Measurements from ENCODE around the gene GLB1L.

GRCh38 chr2:219246559-219246958 lies 1.3 kb upstream of the GLB1L start:
- TF ChIP-seq, protein P1, sequence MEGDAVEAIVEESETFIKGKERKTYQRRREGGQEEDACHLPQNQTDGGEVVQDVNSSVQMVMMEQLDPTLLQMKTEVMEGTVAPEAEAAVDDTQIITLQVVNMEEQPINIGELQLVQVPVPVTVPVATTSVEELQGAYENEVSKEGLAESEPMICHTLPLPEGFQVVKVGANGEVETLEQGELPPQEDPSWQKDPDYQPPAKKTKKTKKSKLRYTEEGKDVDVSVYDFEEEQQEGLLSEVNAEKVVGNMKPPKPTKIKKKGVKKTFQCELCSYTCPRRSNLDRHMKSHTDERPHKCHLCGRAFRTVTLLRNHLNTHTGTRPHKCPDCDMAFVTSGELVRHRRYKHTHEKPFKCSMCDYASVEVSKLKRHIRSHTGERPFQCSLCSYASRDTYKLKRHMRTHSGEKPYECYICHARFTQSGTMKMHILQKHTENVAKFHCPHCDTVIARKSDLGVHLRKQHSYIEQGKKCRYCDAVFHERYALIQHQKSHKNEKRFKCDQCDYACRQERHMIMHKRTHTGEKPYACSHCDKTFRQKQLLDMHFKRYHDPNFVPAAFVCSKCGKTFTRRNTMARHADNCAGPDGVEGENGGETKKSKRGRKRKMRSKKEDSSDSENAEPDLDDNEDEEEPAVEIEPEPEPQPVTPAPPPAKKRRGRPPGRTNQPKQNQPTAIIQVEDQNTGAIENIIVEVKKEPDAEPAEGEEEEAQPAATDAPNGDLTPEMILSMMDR (IDR thresholded peaks at IDR 0.05): no peak
- no peak for TF ChIP-seq POLR2A (IDR thresholded peaks at IDR 0.05)

Data from testis (tissue), 2 donors.